OCI-LY7 (cell line): ENCODE data around the gene SPINDOC.

ENCODE experiments used
- CTCF ChIP-seq: fragments of 200-600 bp; sonication (generic); conservative IDR thresholded peaks from 2 replicates; pipeline ENCODE4 v1.5.1; 2014; ENCODE audit warnings: mild to moderate bottlenecking, antibody characterized with exemption, low read length, moderate library complexity, mixed read lengths
- EZH2phosphoT487 ChIP-seq: fragments of 200-600 bp; sonication (generic); IDR thresholded peaks from 2 replicates; pipeline ENCODE4 v1.6.1; 2018; ENCODE audit warnings: low read depth, borderline replicate concordance, mild to moderate bottlenecking, mixed run types, antibody characterized with exemption, low read length, moderate library complexity, mixed read lengths

- TF ChIP-seq CTCF (no peak), EZH2phosphoT487 (no peak)
Measured at GRCh38 chr11:63770763-63771162, 42.5 kb upstream of the SPINDOC start.
